ENCODE measurements around the gene RASSF6. TPM values are rescaled to one million over a fixed set of nuclear protein-coding genes. Genes with fewer than 3 reads are reported as not detected.

Gene RASSF6
- total and polyA plus RNA-seq, 12 donors: 0.06 TPM; not detected in 11

- intact Hi-C loops (cut with DNase I): loop anchor here in 8 of 10 donors (5.0 to 10.0 kb wide), 6 partner anchors 261 to 476 kb away; no protein-coding TSS in a partner anchor
- no peaks in the 10 kb centered on the region for H3K36me3 ChIP-seq
- 75 to 83% methylated on average over 3 of the region's 3 CpGs for WGBS, 2 donors
- no peak for TF ChIP-seq CTCF (IDR thresholded peaks at IDR 0.05)
- no peaks in the 10 kb centered on the region for H3K9me3 ChIP-seq
- H3K4me1 ChIP-seq: peaks cover 0 to 23% (median 0%) of the 10 kb centered on the region in 9 donors
- no peak overlapping the region for H3K4me3 ChIP-seq
- DNase-seq (no peak), ATAC-seq (no peak)
- H3K27me3 ChIP-seq: no peaks in the 10 kb centered on the region
- no peak overlapping the region for H3K27ac ChIP-seq
These were observed 40.6 kb upstream of the RASSF6 start for GRCh38 chr4:73660808-73661207.

GRCh38 chr4:73653695-73654106 is 33.5 kb upstream of the RASSF6 start:
- H3K4me3 ChIP-seq: no peak overlapping the region
- H3K9me3 ChIP-seq: no peaks in the 10 kb centered on the region
- H3K27me3 ChIP-seq: peaks cover 0 to 13% (median 0%) of the 10 kb centered on the region in 7 donors
- TF ChIP-seq CTCF (IDR thresholded peaks at IDR 0.05): peak; percentile 42 to 72 (median 59)
- no peak overlapping the region for H3K27ac ChIP-seq
- peaks cover 0 to 4% (median 0%) of the 10 kb centered on the region in 9 donors for H3K4me1 ChIP-seq
- no peaks in the 10 kb centered on the region for H3K36me3 ChIP-seq
- intact Hi-C loops (cut with DNase I): loop anchor here in 8 of 10 donors (5.0 to 10.0 kb wide), 6 partner anchors 59 to 341 kb away; no protein-coding TSS in a partner anchor
- DNase-seq (no peak), ATAC-seq (peak in 5 of 8 donors; percentile 53 to 82 (median 66))
- 2 to 4% methylated on average over 6 to 7 of the region's 7 CpGs for WGBS, 2 donors

- no peak for TF ChIP-seq CTCF (IDR thresholded peaks at IDR 0.05)
- no peak overlapping the region for H3K27ac ChIP-seq
- 63 to 67% methylated on average over 3 of the region's 3 CpGs for WGBS, 2 donors
- H3K4me3 ChIP-seq: no peak overlapping the region
- no peaks in the 10 kb centered on the region for H3K9me3 ChIP-seq
- ATAC-seq (no peak), DNase-seq (no peak)
- peaks cover 0 to 18% (median 0%) of the 10 kb centered on the region in 7 donors for H3K27me3 ChIP-seq
- peaks cover 0 to 4% (median 0%) of the 10 kb centered on the region in 9 donors for H3K4me1 ChIP-seq
- H3K36me3 ChIP-seq: no peaks in the 10 kb centered on the region
- intact Hi-C loops (cut with DNase I): loop anchor here in 8 of 10 donors (5.0 to 10.0 kb wide), 6 partner anchors 55 to 338 kb away; no protein-coding TSS in a partner anchor
These were observed 30.0 kb upstream of the RASSF6 start for GRCh38 chr4:73650250-73650649.

- H3K36me3 ChIP-seq: no peaks in the 10 kb centered on the region
- H3K4me3 ChIP-seq: no peak overlapping the region
- WGBS, 2 donors: 85 to 86% methylated on average over 3 of the region's 3 CpGs
- no peak overlapping the region for H3K27ac ChIP-seq
- no peaks in the 10 kb centered on the region for H3K4me1 ChIP-seq
- peaks cover 0 to 13% (median 0%) of the 10 kb centered on the region in 7 donors for H3K27me3 ChIP-seq
- H3K9me3 ChIP-seq: no peaks in the 10 kb centered on the region
- TF ChIP-seq CTCF (IDR thresholded peaks at IDR 0.05): no peak
- intact Hi-C loops (cut with DNase I): loop anchor here in 1 of 10 donors (10.0 kb wide), 1 partner anchor 304 kb away; no protein-coding TSS in a partner anchor
- ATAC-seq (no peak), DNase-seq (no peak)
These were observed 28.2 kb upstream of the RASSF6 start for GRCh38 chr4:73648478-73648877.
